AG04450 (cell line): ENCODE results near the gene TRMT61A. TPM values are rescaled to one million over a fixed set of nuclear protein-coding genes. Genes with fewer than 3 reads are reported as not detected.

Source experiments
- CTCF ChIA-PET: fragments of 300-600, 350-600 bp; formaldehyde crosslinking; extraction: SDS; loops from one replicate; lab custom pipeline; 2022; ENCODE audit warnings: antibody characterized with exemption, inconsistent platforms; lab: Charles Lee
- POLR2A ChIA-PET: fragments of 350-600 bp; formaldehyde crosslinking; extraction: SDS; loops from one replicate; lab custom pipeline; 2021; ENCODE audit warnings: antibody characterized with exemption, inconsistent platforms; lab: Yijun Ruan, JAX
- DNase-seq: peaks from one replicate; pipeline ENCODE4 v3.0.0-alpha.2; 2011; ENCODE audit warnings: low read depth, low spot score
- H3K27ac ChIP-seq: one replicate; pipeline ENCODE4 v1.5.1; 2012; ENCODE audit warnings: low read depth, low read length, control low read depth
- H3K27me3 ChIP-seq: one replicate; pipeline ENCODE4 v1.6.0; 2012; ENCODE audit warnings: low read length; ENCODE audit not compliant: control insufficient read depth, insufficient read depth
- H3K4me3 ChIP-seq: 2 replicates; pipeline ENCODE4 v1.5.1; 2011; ENCODE audit warnings: mild to moderate bottlenecking, low read depth, low read length, control low read depth
- H3K9me3 ChIP-seq: 2 replicates; pipeline ENCODE4 v1.5.1; 2012; ENCODE audit warnings: low read length; ENCODE audit not compliant: control insufficient read depth, insufficient read depth
- CTCF ChIP-seq: IDR thresholded peaks from 2 replicates; pipeline ENCODE4 v1.5.1; 2011; ENCODE audit warnings: low read depth, low read length, control low read depth, inconsistent platforms
- polyA plus RNA-seq: library from polyadenylated mRNA; depleted of rRNA; stranded (reverse); fragments of >200 nt; gene quantifications from 2 replicates; pipeline ENCODE4 v1.2.3, GENCODE V29; 2011

The TRMT61A gene
- polyA plus RNA-seq, 1 experiment, result 4.4 TPM

- CTCF ChIA-PET, result interaction anchor here (0.7 to 1.4 kb wide), 4 partner anchors 9 to 35 kb away, joined by 3 to 5 read pairs (median 4); no protein-coding TSS in a partner anchor
- POLR2A ChIA-PET, result interaction anchor here (0.8 to 1.0 kb wide), 2 partner anchors 7 to 26 kb away, joined by 4 to 5 read pairs; partner anchors contain the start of gene TRMT61A
These were observed 7.5 kb upstream of the TRMT61A start for GRCh38 chr14:103521438-103521950.

GRCh38 chr14:103521951-103522563, 6.9 kb upstream of the TRMT61A start:
- H3K4me3 ChIP-seq, result peak overlapping the region; percentile 53
- peaks cover 20% of the 10 kb centered on the region for H3K27me3 ChIP-seq
- no peak overlapping the region for H3K27ac ChIP-seq
- peaks cover 6% of the 10 kb centered on the region for H3K9me3 ChIP-seq
- ChIA-PET CTCF (interaction anchor here (0.7 to 1.1 kb wide), 2 partner anchors 21 to 25 kb away, joined by 3 to 4 read pairs; no protein-coding TSS in a partner anchor), POLR2A (interaction anchor here (1.0 kb wide), 1 partner anchor 39 kb away, joined by 3 read pairs; no protein-coding TSS in a partner anchor)
- TF ChIP-seq CTCF, result no peak
- no peak for DNase-seq

More at GRCh38 chr14:103521438-103521950, 7.5 kb upstream of the TRMT61A start:
- Histone ChIP-seq H3K27me3 (peaks cover 20% of the 10 kb centered on the region), H3K4me3 (peak overlapping the region; percentile 53), H3K9me3 (peaks cover 6% of the 10 kb centered on the region), H3K27ac (no peak overlapping the region)
- TF ChIP-seq CTCF, result no peak
- no peak for DNase-seq

DNA sequence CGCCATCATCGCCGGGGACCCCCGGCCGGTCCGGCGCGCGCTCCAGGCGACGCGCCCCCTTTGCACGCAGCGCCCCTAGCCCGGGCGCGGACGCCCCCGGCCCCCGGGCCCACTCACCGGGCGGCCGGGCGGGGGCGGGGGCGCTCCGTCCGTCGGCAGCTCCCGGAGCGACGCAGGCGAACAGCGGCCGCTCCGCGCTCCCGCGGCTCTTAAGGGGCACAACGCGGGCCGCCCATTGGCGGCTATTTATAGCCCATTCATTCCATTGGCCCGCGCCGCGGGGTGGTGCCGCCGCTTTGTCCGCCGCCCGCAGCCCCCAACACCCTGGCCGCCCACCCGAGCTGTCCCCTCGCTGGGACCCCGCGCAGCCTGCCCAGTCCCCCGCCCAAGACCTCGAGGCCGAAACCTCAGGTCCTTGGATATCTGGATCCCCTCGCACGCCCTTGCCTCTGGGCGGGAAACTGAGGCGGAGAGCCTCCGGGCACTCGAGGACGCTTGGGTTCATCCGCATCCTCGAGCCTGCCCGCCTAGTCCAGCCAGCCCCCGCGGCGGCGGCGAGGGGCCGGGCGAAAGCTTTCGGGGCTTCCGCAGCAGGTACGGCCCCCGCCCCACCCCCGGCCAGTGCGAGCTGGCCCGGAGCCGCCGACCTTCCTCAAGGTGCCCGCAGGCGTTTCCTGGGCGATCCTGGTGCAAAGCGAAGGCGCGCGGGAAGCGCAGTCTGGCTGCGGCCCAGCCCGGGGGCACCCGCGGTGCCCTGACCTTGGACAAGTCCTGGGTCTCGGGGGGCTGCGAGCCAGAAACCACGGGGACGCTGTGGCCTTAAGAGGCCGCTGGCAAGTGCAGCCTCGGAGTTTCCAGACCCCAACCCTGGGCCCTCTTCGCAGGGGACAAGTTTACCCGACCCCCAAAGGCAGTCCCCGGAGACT, 6.1 kb upstream of the TRMT61A start, which contains the start of gene CKB:
CKB (minus strand) TSS at position 182 of the 926 bp plus-strand sequence. CDS start 337 bp downstream, outside the sequence.
- H3K9me3 ChIP-seq, result peaks cover 6% of the 10 kb centered on the region
- TF ChIP-seq CTCF, result no peak
- peaks cover 20% of the 10 kb centered on the region for H3K27me3 ChIP-seq
- no peak within 1 kb of the TSS for H3K27ac ChIP-seq
- ChIA-PET CTCF (no interaction called here), POLR2A (interaction anchor here (1.0 kb wide), 1 partner anchor 39 kb away, joined by 3 read pairs; no protein-coding TSS in a partner anchor)
- H3K4me3 ChIP-seq, result peak within 1 kb of the TSS; percentile 53
- no peak for DNase-seq

- DNase-seq, result no peak
- POLR2A ChIA-PET, result no interaction called here
These were observed 5.4 kb upstream of the TRMT61A start for GRCh38 chr14:103523575-103523954.

More at GRCh38 chr14:103523575-103523954, 5.4 kb upstream of the TRMT61A start:
- Histone ChIP-seq H3K27ac (no peak overlapping the region), H3K9me3 (peaks cover 7% of the 10 kb centered on the region), H3K27me3 (peaks cover 20% of the 10 kb centered on the region), H3K4me3 (no peak overlapping the region)
- no peak for TF ChIP-seq CTCF
- CTCF ChIA-PET, result no interaction called here
